Natural killer cell (primary cell): ENCODE measurements around the gene RNF26. TPM values are rescaled to one million over a fixed set of nuclear protein-coding genes. Genes with fewer than 3 reads are reported as not detected.
A peak's percentile ranks its signal among the peaks of the same experiment; 100 is the strongest.

Experiments used
- ATAC-seq, 3 donors: fragments of 150-1000 bp in 2 of 3; fragments of 200-7000 bp in 1 of 3; cut with Tn5 transposase; 1 replicate in 1 of 3; 2 replicates in 2 of 3; pipeline ENCODE4 v1.10.0; 2021; ENCODE audit warnings: mild to moderate bottlenecking in 2 of 3, moderate library complexity in 2 of 3
- DNase-seq, 2 donors: peaks; one replicate each; pipeline versions ENCODE4 v3.0.0 to v3.0.0-alpha.2; 2013 to 2021; ENCODE audit warnings: mixed read lengths in 1 of 2
- H3K27ac ChIP-seq: one replicate; pipeline ENCODE4 v1.5.1; 2013; ENCODE audit warnings: mild to moderate bottlenecking, low read length
- H3K27me3 ChIP-seq: one replicate; pipeline ENCODE4 v1.6.1; 2013; ENCODE audit warnings: low read length; ENCODE audit not compliant: control insufficient read depth, insufficient read depth
- H3K36me3 ChIP-seq: one replicate; pipeline ENCODE4 v1.6.1; 2013; ENCODE audit warnings: low read length; ENCODE audit not compliant: control insufficient read depth, insufficient read depth
- H3K4me1 ChIP-seq: one replicate; pipeline ENCODE4 v1.6.1; 2013; ENCODE audit warnings: low read length; ENCODE audit not compliant: control insufficient read depth, insufficient read depth
- H3K4me3 ChIP-seq: one replicate; pipeline ENCODE4 v1.5.1; 2013; ENCODE audit warnings: low read length
- H3K9me3 ChIP-seq: one replicate; pipeline ENCODE4 v1.6.1; 2013; ENCODE audit warnings: low read length; ENCODE audit not compliant: control insufficient read depth, insufficient read depth
- H3K27ac Mint-ChIP-seq, 2 donors: one replicate each; pipeline ENCODE4 v1.8.0; 2022; ENCODE audit warnings: mild to moderate bottlenecking in 2 of 2, mixed read lengths in 2 of 2, moderate library complexity in 1 of 2
- H3K27me3 Mint-ChIP-seq, 2 donors: one replicate each; pipeline ENCODE4 v1.8.0; 2022; ENCODE audit warnings: low read depth in 2 of 2, mixed read lengths in 2 of 2
- H3K36me3 Mint-ChIP-seq: one replicate; pipeline ENCODE4 v1.8.0; 2022; ENCODE audit warnings: mixed read lengths
- H3K4me1 Mint-ChIP-seq, 2 donors: one replicate each; pipeline ENCODE4 v1.8.0; 2022; ENCODE audit warnings: mixed read lengths in 2 of 2
- H3K4me3 Mint-ChIP-seq: one replicate; pipeline ENCODE4 v1.8.0; 2022; ENCODE audit warnings: mild to moderate bottlenecking, moderate library complexity, mixed read lengths
- H3K9me3 Mint-ChIP-seq, 2 donors: one replicate each; pipeline ENCODE4 v1.8.0; 2022; ENCODE audit warnings: mixed read lengths in 2 of 2
- CTCF ChIP-seq: fragments of 200-600 bp; IDR thresholded peaks from one replicate; pipeline ENCODE4 v1.8.0; 2022; ENCODE audit warnings: antibody characterized with exemption
- WGBS: methylation state at CpG from one replicate; pipeline ENCODE4 v1.1.7; 2013; ENCODE audit warnings: missing lambda C conversion rate; ENCODE audit not compliant: insufficient coverage; 5-methylcytosine and 5-hydroxymethylcytosine counted together
- intact Hi-C: fragments of 100-400 bp; cut with micrococcal nuclease; formaldehyde crosslinking; loops from one replicate; pipeline ENCODE4 v1.14.2; 2022
- total RNA-seq, 4 donors: library from RNA; stranded (reverse); fragments of 120-200 nt in 1 of 4; gene quantifications; one replicate each; pipeline versions ENCODE4 v1.2.3 to v1.2.4, GENCODE V29; 2013 to 2022

The RNF26 gene
- total RNA-seq, 3 donors from 2014 or later (not counting 1 experiment from before 2014, with no cell fraction given): 18.0 to 21.8 (median 18.1) TPM

DNA sequence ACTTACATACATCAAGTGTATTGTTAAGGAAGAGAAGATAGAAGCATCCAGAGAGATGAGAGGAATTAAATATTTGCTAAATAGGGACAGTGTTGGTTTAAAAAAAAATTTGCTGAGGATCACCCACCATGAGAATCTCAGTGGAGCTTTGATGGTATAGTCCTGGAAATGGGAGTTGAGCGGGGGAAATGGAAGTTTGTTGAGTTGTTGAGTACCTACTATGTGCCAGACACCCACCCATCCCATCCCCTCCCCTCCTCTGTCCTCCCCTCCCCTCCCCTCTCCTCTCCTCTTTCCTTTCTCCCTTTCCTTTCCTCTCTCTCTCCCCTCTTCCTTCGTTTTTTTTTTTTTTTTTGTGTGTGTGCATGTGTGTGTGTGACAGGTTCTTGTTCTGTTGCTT lies 16.9 kb downstream of the RNF26 start:
- Mint-ChIP-seq H3K4me3 (no peak overlapping the region), H3K9me3 (no peaks in the 10 kb centered on the region), H3K4me1 (peaks cover 3 to 8% of the 10 kb centered on the region in 2 donors), H3K27me3 (peaks cover 38 to 47% of the 10 kb centered on the region in 2 donors), H3K36me3 (no peaks in the 10 kb centered on the region), H3K27ac (peak overlapping the region in 1 of 2 donors; percentile 54)
- intact Hi-C loops: no loop called here
- H3K36me3 ChIP-seq: no peaks in the 10 kb centered on the region
- no peaks in the 10 kb centered on the region for H3K9me3 ChIP-seq
- H3K4me1 ChIP-seq: peaks cover 4% of the 10 kb centered on the region
- WGBS: no CpG with 5 or more reads among the region's 2 CpGs
- H3K27me3 ChIP-seq: peaks cover 10% of the 10 kb centered on the region
- ATAC-seq (no peak), DNase-seq (no peak)
- H3K27ac ChIP-seq: no peak overlapping the region
- no peak for TF ChIP-seq CTCF
- no peak overlapping the region for H3K4me3 ChIP-seq

DNA sequence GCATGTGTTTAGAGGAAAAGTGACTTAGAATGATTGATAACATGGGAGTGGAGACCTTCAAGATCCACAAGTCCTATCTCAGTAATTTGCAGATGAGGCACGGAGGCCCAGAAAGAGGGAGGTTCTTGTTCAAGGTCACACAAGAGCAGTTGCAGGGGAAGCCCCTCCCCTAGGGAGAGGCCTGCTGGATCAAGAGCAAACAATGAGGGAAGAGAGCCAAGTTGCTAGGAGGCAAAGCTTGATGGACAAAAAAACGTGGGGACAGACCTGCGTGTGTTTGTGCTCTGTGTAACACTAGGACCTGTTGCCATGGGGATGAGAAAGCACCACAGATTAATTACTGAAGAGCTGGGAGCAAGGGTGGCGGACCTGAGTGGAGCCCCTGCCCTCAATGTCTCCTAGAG lies 18.5 kb downstream of the RNF26 start:
- no peak overlapping the region for H3K4me3 Mint-ChIP-seq
- intact Hi-C loops: no loop called here
- H3K9me3 Mint-ChIP-seq: no peaks in the 10 kb centered on the region
- H3K9me3 ChIP-seq: no peaks in the 10 kb centered on the region
- H3K4me1 ChIP-seq: peaks cover 9% of the 10 kb centered on the region
- 68% methylated on average over 4 of the region's 4 CpGs for WGBS
- no peak for ATAC-seq
- no peak overlapping the region for H3K4me3 ChIP-seq
- H3K36me3 Mint-ChIP-seq: no peaks in the 10 kb centered on the region
- peaks cover 10 to 15% of the 10 kb centered on the region in 2 donors for H3K4me1 Mint-ChIP-seq
- TF ChIP-seq CTCF: no peak
- DNase-seq: no peak
- no peaks in the 10 kb centered on the region for H3K36me3 ChIP-seq
- peaks cover 10% of the 10 kb centered on the region for H3K27me3 ChIP-seq
- no peak overlapping the region for H3K27ac ChIP-seq
- H3K27ac Mint-ChIP-seq: no peak overlapping the region
- peaks cover 46 to 47% of the 10 kb centered on the region in 2 donors for H3K27me3 Mint-ChIP-seq

DNA sequence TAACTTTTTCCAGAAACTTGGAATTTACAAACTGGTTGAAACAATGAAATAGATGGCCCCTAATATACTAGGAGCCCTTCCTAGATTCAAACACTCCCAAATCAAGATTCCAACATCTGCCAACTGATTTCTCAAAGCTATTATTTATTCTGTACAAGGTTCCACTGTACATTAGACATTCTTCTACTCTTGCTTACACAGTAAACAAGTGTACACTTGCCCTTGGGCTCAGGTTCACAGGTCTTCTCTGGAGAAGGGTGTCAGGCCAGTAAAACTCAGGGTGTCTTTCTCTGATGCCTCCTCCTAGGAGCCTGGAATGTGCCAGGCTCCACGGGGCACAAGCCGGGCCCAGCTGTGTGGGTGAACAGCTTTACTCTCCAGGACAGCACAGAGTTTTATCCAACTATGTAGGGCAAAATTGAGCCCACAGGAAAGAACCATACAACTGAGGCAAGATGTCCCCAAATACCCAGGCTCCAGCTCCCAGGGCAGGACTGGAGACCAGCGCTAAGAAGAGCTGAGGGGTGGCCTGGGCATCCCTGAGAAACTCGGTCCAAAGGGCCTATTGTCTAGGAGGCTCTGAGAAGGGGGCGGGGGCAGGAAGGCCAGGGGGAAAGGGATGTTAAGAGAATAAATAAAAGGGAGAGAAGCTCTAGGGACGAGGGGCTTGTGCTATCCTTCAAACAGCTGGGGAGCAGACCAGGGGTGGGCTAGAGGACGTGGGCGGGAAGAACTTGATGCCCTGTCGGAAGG lies 20.9 kb downstream of the RNF26 start:
- Mint-ChIP-seq H3K4me1 (peaks cover 10 to 12% of the 10 kb centered on the region in 2 donors), H3K36me3 (no peaks in the 10 kb centered on the region), H3K27me3 (peaks cover 53 to 56% of the 10 kb centered on the region in 2 donors), H3K4me3 (peak overlapping the region; percentile 17), H3K27ac (no peak overlapping the region), H3K9me3 (no peaks in the 10 kb centered on the region)
- ATAC-seq (no peak), DNase-seq (no peak)
- Histone ChIP-seq H3K4me1 (peaks cover 9% of the 10 kb centered on the region), H3K27me3 (peaks cover 12% of the 10 kb centered on the region), H3K27ac (no peak overlapping the region), H3K36me3 (no peaks in the 10 kb centered on the region), H3K9me3 (no peaks in the 10 kb centered on the region), H3K4me3 (no peak overlapping the region)
- WGBS: 80% methylated on average over 9 of the region's 9 CpGs
- no peak for TF ChIP-seq CTCF
- intact Hi-C loops: no loop called here
